ENCODE results near the gene TTC31.

The TTC31 gene

GRCh38 chr2:74488643-74489481 is 6.0 kb downstream of the TTC31 start:
- DNase-seq = no peak

GRCh38 chr2:74489906-74490305 is 7.0 kb downstream of the TTC31 start:
- DNase-seq = no peak

GRCh38 chr2:74491648-74492544 is 9.0 kb downstream of the TTC31 start:
- no peak for DNase-seq

- no peak for DNase-seq
Observed at GRCh38 chr2:74493546-74493945, 10.7 kb downstream of the TTC31 start.

- no peak for DNase-seq
Observed at GRCh38 chr2:74495440-74495839, 12.6 kb downstream of the TTC31 start.

GRCh38 chr2:74496997-74497776 is 14.3 kb downstream of the TTC31 start:
- DNase-seq = no peak

GRCh38 chr2:74497777-74498499 is 15.1 kb downstream of the TTC31 start:
- DNase-seq = no peak

GRCh38 chr2:74498500-74499266 is 15.8 kb downstream of the TTC31 start:
- DNase-seq = no peak

- DNase-seq = no peak
Observed at GRCh38 chr2:74499267-74499939, 16.5 kb downstream of the TTC31 start, which contains the start of gene LBX2. Gene LBX2 (minus strand): TSS chr2:74499603. CDS start chr2:74499537, 66 bp downstream.

GRCh38 chr2:74499940-74500577 is 17.2 kb downstream of the TTC31 start:
- DNase-seq = no peak

GRCh38 chr2:74500578-74500946 is 17.7 kb downstream of the TTC31 start:
- DNase-seq = no peak

GRCh38 chr2:74501335-74502071 is 18.6 kb downstream of the TTC31 start:
- no peak for DNase-seq

- no peak for DNase-seq
Observed at GRCh38 chr2:74502147-74502719, 19.4 kb downstream of the TTC31 start.

- DNase-seq = no peak
Observed at GRCh38 chr2:74502720-74503505, 20.0 kb downstream of the TTC31 start.

GRCh38 chr2:74503506-74504475 is 20.9 kb downstream of the TTC31 start:
- DNase-seq = no peak

- DNase-seq = no peak
Observed at GRCh38 chr2:74504591-74504990, 21.7 kb downstream of the TTC31 start.
